Astrocyte (in vitro differentiated cells and primary cell): ENCODE results near the gene BSG.

Experiments
- EZH2 ChIP-seq: IDR thresholded peaks from 2 replicates; pipeline ENCODE4 v1.6.1; 2012; ENCODE audit warnings: mild to moderate bottlenecking, low read length, inconsistent platforms; ENCODE audit not compliant: insufficient read depth
- TF ChIP-seq, protein P1 (sequence below): IDR thresholded peaks from 2 replicates; pipeline ENCODE4 v1.5.1; 2011; ENCODE audit warnings: low read depth, mild to moderate bottlenecking, inconsistent platforms, low read length, moderate library complexity; ENCODE audit not compliant: insufficient read depth

DNA sequence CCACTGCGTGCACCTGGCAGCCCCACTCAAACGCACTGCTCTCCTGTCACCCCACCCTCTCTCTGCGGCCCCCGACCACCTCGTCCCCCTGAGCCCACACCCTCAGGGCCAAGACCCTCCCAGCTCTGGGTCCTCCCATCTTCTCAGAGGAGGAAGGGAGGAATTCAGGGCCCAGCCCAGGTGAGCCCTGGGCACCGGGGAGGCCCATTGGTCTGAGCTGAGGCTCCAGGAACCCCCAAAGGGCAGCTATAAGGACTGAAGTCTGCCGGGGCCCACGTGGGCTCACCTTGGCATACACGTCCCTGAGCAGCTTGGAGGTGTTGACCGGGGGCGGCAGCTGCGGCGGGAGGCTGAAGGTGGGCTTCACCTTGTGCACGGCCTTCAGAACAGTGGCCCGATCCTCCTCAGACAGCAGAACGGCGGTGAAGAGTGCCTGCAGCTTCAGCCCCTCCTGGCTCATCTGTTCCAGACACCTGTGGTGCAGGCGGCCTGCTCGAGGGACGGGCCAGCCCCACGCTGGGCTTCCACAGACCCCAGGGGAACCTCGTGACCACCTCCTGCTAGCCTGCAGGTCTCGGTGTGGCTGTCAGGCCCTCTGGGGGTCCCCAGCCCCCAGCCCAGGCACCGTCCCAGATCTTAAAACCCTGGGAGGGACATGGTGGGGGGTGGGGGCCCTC, 52.2 kb downstream of the BSG start:
- TF ChIP-seq, protein P1, sequence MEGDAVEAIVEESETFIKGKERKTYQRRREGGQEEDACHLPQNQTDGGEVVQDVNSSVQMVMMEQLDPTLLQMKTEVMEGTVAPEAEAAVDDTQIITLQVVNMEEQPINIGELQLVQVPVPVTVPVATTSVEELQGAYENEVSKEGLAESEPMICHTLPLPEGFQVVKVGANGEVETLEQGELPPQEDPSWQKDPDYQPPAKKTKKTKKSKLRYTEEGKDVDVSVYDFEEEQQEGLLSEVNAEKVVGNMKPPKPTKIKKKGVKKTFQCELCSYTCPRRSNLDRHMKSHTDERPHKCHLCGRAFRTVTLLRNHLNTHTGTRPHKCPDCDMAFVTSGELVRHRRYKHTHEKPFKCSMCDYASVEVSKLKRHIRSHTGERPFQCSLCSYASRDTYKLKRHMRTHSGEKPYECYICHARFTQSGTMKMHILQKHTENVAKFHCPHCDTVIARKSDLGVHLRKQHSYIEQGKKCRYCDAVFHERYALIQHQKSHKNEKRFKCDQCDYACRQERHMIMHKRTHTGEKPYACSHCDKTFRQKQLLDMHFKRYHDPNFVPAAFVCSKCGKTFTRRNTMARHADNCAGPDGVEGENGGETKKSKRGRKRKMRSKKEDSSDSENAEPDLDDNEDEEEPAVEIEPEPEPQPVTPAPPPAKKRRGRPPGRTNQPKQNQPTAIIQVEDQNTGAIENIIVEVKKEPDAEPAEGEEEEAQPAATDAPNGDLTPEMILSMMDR = no peak
- no peak for TF ChIP-seq EZH2
